ENCODE results near the gene WAPL. TPM values are rescaled to one million over a fixed set of nuclear protein-coding genes. Genes with fewer than 3 reads are reported as not detected.

Gene WAPL
- total and polyA plus RNA-seq, 9 of the 15 experiments (the other 6 are each of a cell fraction or from before 2014, with no cell fraction given) = 14.3 to 36.4 (median 25.3) TPM

- TF ChIP-seq RFX5 (IDR thresholded peaks at IDR 0.05; ENCODE audit: low read depth, low read length) (no peak), SUPT5H (IDR thresholded peaks at IDR 0.05) (peak; percentile 7), ETV5 (CRISPR knock-in tag; IDR thresholded peaks at IDR 0.05; ENCODE audit: low read depth) (no peak), BCL6 (CRISPR knock-in tag; IDR thresholded peaks at IDR 0.05) (no peak), ZNF76 (CRISPR knock-in tag; IDR thresholded peaks at IDR 0.05; ENCODE audit: borderline replicate concordance) (no peak), CBFB (CRISPR knock-in tag; IDR thresholded peaks at IDR 0.05) (no peak), RBBP5 (IDR thresholded peaks at IDR 0.05; ENCODE audit: borderline replicate concordance, insufficient read depth, low read length, poor library complexity, severe bottlenecking) (peak; percentile 76), ASH1L (IDR thresholded peaks at IDR 0.05; ENCODE audit: borderline replicate concordance, low read depth, partially characterized antibody) (no peak), POLR2AphosphoS5 (IDR thresholded peaks at IDR 0.05; ENCODE audit: control insufficient read depth, insufficient read depth, low read depth, low read length) (peak; percentile 18; the same call in 1 of the 2 replicates), JUNB (CRISPR knock-in tag; conservative IDR thresholded peaks at IDR 0.05) (no peak), MIER1 (IDR thresholded peaks at IDR 0.05; ENCODE audit: low read depth) (no peak), ZBTB49 (CRISPR knock-in tag; IDR thresholded peaks at IDR 0.05; ENCODE audit: borderline replicate concordance) (no peak), ZNF518B (CRISPR knock-in tag; IDR thresholded peaks at IDR 0.05) (no peak), SNIP1 (IDR thresholded peaks at IDR 0.05; ENCODE audit: low read depth) (no peak), EP400 (IDR thresholded peaks at IDR 0.05) (no peak), RNF2 (IDR thresholded peaks at IDR 0.05) (no peak), ZNF551 (CRISPR knock-in tag; IDR thresholded peaks at IDR 0.05) (no peak), FOXK1 (CRISPR knock-in tag; IDR thresholded peaks at IDR 0.05; ENCODE audit: borderline replicate concordance) (no peak), NCOR1 (IDR thresholded peaks at IDR 0.05) (no peak), RHOXF2B (CRISPR knock-in tag; conservative IDR thresholded peaks at IDR 0.05) (no peak), MITF (IDR thresholded peaks at IDR 0.05) (no peak), ZNF444 (CRISPR knock-in tag; IDR thresholded peaks at IDR 0.05) (no peak)
Measured at GRCh38 chr10:86520871-86521677, 518 bp downstream of the WAPL start (continued).

Measured in K562 (cell line).